PC-9 (cell line): ENCODE measurements around the gene NUDCD3. TPM values are rescaled to one million over a fixed set of nuclear protein-coding genes. Genes with fewer than 3 reads are reported as not detected.

ENCODE experiments used
- BruUV-seq: library from RNA; stranded (reverse); fragments of 400-500 nt; replicated peaks from 2 replicates; lab custom pipeline; 2021; lab: Mats Ljungman, UMichigan
- CTCF ChIA-PET: fragments of 300-600 bp; sonication (Branson Sonifier 250); formaldehyde crosslinking; loops from one replicate; lab custom pipeline; 2022; ENCODE audit warnings: antibody characterized with exemption; lab: Charles Lee
- POLR2A ChIA-PET: fragments of 300-600 bp; sonication (Branson Sonifier 250); formaldehyde crosslinking; loops from one replicate; lab custom pipeline; 2022; ENCODE audit warnings: antibody characterized with exemption; ENCODE audit not compliant: unreplicated experiment; lab: Charles Lee
- DNase-seq, 2 experiments: peaks; one replicate each; pipeline versions ENCODE4 v3.0.0 to v3.0.0-alpha.2; 2015 to 2022; ENCODE audit warnings: mixed read lengths in 1 of 2
- H2AFZ ChIP-seq: fragments of 200-600 bp; sonication (generic); 2 replicates; pipeline ENCODE4 v1.8.1; 2017; ENCODE audit warnings: antibody characterized with exemption
- H3F3A ChIP-seq: fragments of 200-600 bp; sonication (generic); 2 replicates; pipeline ENCODE4 v1.8.1; 2017; ENCODE audit warnings: antibody characterized with exemption, mild to moderate bottlenecking, low read depth; ENCODE audit not compliant: insufficient read depth
- H3K27ac ChIP-seq: fragments of 200-600 bp; sonication (generic); 2 replicates; pipeline ENCODE4 v1.6.1; 2016; ENCODE audit warnings: mixed run types
- H3K27me3 ChIP-seq: fragments of 200-600 bp; sonication (generic); 2 replicates; pipeline ENCODE4 v1.6.1; 2016; ENCODE audit warnings: low read depth, mixed run types; ENCODE audit not compliant: insufficient read depth
- H3K36me3 ChIP-seq: fragments of 200-600 bp; sonication (generic); 2 replicates; pipeline ENCODE4 v1.6.1; 2016; ENCODE audit warnings: low read depth, mixed run types
- H3K4me1 ChIP-seq: fragments of 200-600 bp; sonication (generic); replicated peaks from 2 replicates; pipeline ENCODE4 v1.6.1; 2016; ENCODE audit warnings: mixed run types; ENCODE audit not compliant: insufficient read depth
- H3K4me2 ChIP-seq: fragments of 200-600 bp; sonication (generic); 2 replicates; pipeline ENCODE4 v1.6.1; 2017; ENCODE audit warnings: mixed run types
- H3K4me3 ChIP-seq: fragments of 200-600 bp; sonication (generic); 2 replicates; pipeline ENCODE4 v1.6.1; 2016; ENCODE audit warnings: mixed run types
- H3K79me2 ChIP-seq: fragments of 200-600 bp; sonication (generic); 2 replicates; pipeline ENCODE4 v1.6.1; 2017; ENCODE audit warnings: low read depth, mixed run types
- H3K9me2 ChIP-seq: fragments of 200-600 bp; sonication (generic); 2 replicates; pipeline ENCODE4 v1.8.1; 2017; ENCODE audit warnings: mild to moderate bottlenecking; ENCODE audit not compliant: insufficient read depth
- H3K9me3 ChIP-seq: fragments of 200-600 bp; sonication (generic); 2 replicates; pipeline ENCODE4 v1.8.1; 2016; ENCODE audit warnings: low read depth; ENCODE audit not compliant: insufficient read depth
- H4K20me1 ChIP-seq: fragments of 200-600 bp; sonication (generic); 2 replicates; pipeline ENCODE4 v1.8.1; 2017; ENCODE audit not compliant: insufficient read depth
- CTCF ChIP-seq: fragments of 200-600 bp; sonication (generic); conservative IDR thresholded peaks from 2 replicates; pipeline ENCODE4 v1.6.1; 2017; ENCODE audit warnings: mixed run types, antibody characterized with exemption, mild to moderate bottlenecking, moderate library complexity
- EZH2 ChIP-seq: fragments of 200-600 bp; sonication (generic); IDR thresholded peaks from 2 replicates; pipeline ENCODE4 v1.8.0; 2017; ENCODE audit warnings: antibody characterized with exemption, low read depth
- intact Hi-C: fragments of 100-400 bp; cut with micrococcal nuclease; formaldehyde crosslinking; loops from one replicate; pipeline ENCODE4 v1.10.0; 2022; ENCODE audit not compliant: unreplicated experiment
- total RNA-seq: library from RNA; stranded (reverse); gene quantifications from 2 replicates; pipeline ENCODE4 v1.2.3, GENCODE V29; 2021

NUDCD3 gene
- total RNA-seq, 1 experiment from 2014 or later = 149 TPM

DNA sequence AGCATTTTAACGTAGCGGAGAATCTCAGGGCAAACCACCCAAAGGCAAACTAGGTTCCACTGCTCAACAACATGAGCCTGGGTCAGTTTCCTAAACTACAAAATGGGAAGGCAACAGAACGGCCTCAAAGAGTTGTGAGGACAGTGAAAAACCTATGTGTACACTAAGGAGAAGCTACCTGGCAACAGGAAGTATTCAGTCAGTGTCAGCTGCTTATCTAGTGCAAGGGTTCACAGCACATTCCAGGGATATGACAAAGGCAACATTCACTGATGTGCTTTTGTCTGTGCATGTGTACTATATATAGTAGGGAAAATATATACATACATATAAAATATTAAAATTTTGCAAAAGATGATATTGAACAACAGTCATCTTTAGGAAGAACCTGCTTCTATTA, 17.2 kb downstream of the NUDCD3 start:
- Histone ChIP-seq H3K27me3 (no peaks in the 10 kb centered on the region), H3K9me2 (no peaks in the 10 kb centered on the region), H3K4me3 (no peak overlapping the region), H2AFZ (no peak overlapping the region), H4K20me1 (peaks cover 41% of the 10 kb centered on the region), H3K9me3 (no peaks in the 10 kb centered on the region), H3K4me2 (peak overlapping the region; percentile 52), H3K4me1 (peaks cover 29% of the 10 kb centered on the region), H3K79me2 (peaks cover 85% of the 10 kb centered on the region), H3K27ac (peak overlapping the region; percentile 65), H3F3A (peaks cover 16% of the 10 kb centered on the region), H3K36me3 (peaks cover 57% of the 10 kb centered on the region)
- no TSS peak for BruUV-seq
- CTCF ChIA-PET = interaction anchor here (0.6 to 1.0 kb wide), 2 partner anchors 125 to 380 kb away, joined by 3 read pairs; no protein-coding TSS in a partner anchor
- TF ChIP-seq CTCF (no peak), EZH2 (no peak)
- peak; percentile 20 to 88 for DNase-seq
- intact Hi-C loops = no loop called here
- POLR2A ChIA-PET = interaction anchor here (0.5 kb wide), 1 partner anchor 605 kb away, joined by 3 read pairs; no protein-coding TSS in a partner anchor

- peaks cover 89% of the 10 kb centered on the region for H3K79me2 ChIP-seq
- H3K4me1 ChIP-seq = peaks cover 29% of the 10 kb centered on the region
- no peak for DNase-seq
- peak overlapping the region; percentile 65 for H3K27ac ChIP-seq
- H3F3A ChIP-seq = peaks cover 13% of the 10 kb centered on the region
- H3K4me3 ChIP-seq = no peak overlapping the region
- H3K9me2 ChIP-seq = no peaks in the 10 kb centered on the region
- ChIA-PET POLR2A (no interaction called here), CTCF (interaction anchor here (0.6 kb wide), 1 partner anchor 379 kb away, joined by 3 read pairs; no protein-coding TSS in a partner anchor)
- H2AFZ ChIP-seq = no peak overlapping the region
- H3K9me3 ChIP-seq = no peaks in the 10 kb centered on the region
- no peak for TF ChIP-seq EZH2
- no peak for TF ChIP-seq CTCF
- H3K27me3 ChIP-seq = no peaks in the 10 kb centered on the region
- peaks cover 37% of the 10 kb centered on the region for H4K20me1 ChIP-seq
- peak overlapping the region; percentile 52 for H3K4me2 ChIP-seq
- intact Hi-C loops = no loop called here
- H3K36me3 ChIP-seq = peaks cover 57% of the 10 kb centered on the region
- no TSS peak for BruUV-seq
Observed at GRCh38 chr7:44472843-44473242, 17.6 kb downstream of the NUDCD3 start.

DNA sequence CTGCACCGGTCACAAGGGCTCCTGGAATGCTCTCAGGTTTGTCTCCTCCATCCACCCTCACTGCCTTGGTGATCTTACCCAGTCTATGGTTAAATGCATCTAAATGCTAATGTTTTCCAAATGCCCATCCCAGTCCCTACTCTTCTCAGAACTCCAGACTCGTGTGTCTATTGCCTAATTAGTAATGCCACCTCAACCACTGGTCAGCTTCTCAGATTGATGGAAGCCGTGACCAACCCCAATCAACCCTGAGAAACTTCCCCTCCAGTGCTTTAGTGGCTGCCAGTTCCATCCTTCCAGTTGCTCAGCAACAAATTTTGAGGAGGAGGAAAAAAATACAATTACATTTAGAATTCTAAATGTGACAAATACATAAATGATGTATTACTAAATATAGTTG, 18.6 kb downstream of the NUDCD3 start:
- DNase-seq = no peak
- Histone ChIP-seq H3K4me1 (peaks cover 29% of the 10 kb centered on the region), H3K36me3 (peaks cover 56% of the 10 kb centered on the region), H2AFZ (no peak overlapping the region), H4K20me1 (peaks cover 36% of the 10 kb centered on the region), H3K27ac (no peak overlapping the region), H3K9me3 (no peaks in the 10 kb centered on the region), H3K79me2 (peaks cover 95% of the 10 kb centered on the region), H3K4me3 (no peak overlapping the region), H3K9me2 (no peaks in the 10 kb centered on the region), H3K4me2 (no peak overlapping the region), H3F3A (peaks cover 10% of the 10 kb centered on the region), H3K27me3 (no peaks in the 10 kb centered on the region)
- CTCF ChIA-PET = interaction anchor here (0.6 kb wide), 1 partner anchor 231 kb away, joined by 5 read pairs; no protein-coding TSS in a partner anchor
- TF ChIP-seq EZH2 = no peak
- POLR2A ChIA-PET = no interaction called here
- intact Hi-C loops = no loop called here
- BruUV-seq = no TSS peak
